Testis (tissue), 2 donors: ENCODE results near the gene SIN3B.

Source experiments
- POLR2A ChIP-seq: fragments of 450-650 bp; IDR thresholded peaks from one replicate; pipeline ENCODE4 v1.6.1; 2017; ENCODE audit warnings: antibody characterized with exemption, mild to moderate bottlenecking, moderate library complexity
- TF ChIP-seq, protein P1 (sequence below), 3 experiments: fragments of 450-650 bp in 2 of 3; fragments of 200-600 bp in 1 of 3; sonication (generic) in 1 of 3; IDR thresholded peaks; one replicate each; pipeline ENCODE4 v1.5.1; 2016 to 2019; ENCODE audit warnings: antibody characterized with exemption in 3 of 3, mild to moderate bottlenecking in 2 of 3, moderate library complexity in 1 of 3

DNA sequence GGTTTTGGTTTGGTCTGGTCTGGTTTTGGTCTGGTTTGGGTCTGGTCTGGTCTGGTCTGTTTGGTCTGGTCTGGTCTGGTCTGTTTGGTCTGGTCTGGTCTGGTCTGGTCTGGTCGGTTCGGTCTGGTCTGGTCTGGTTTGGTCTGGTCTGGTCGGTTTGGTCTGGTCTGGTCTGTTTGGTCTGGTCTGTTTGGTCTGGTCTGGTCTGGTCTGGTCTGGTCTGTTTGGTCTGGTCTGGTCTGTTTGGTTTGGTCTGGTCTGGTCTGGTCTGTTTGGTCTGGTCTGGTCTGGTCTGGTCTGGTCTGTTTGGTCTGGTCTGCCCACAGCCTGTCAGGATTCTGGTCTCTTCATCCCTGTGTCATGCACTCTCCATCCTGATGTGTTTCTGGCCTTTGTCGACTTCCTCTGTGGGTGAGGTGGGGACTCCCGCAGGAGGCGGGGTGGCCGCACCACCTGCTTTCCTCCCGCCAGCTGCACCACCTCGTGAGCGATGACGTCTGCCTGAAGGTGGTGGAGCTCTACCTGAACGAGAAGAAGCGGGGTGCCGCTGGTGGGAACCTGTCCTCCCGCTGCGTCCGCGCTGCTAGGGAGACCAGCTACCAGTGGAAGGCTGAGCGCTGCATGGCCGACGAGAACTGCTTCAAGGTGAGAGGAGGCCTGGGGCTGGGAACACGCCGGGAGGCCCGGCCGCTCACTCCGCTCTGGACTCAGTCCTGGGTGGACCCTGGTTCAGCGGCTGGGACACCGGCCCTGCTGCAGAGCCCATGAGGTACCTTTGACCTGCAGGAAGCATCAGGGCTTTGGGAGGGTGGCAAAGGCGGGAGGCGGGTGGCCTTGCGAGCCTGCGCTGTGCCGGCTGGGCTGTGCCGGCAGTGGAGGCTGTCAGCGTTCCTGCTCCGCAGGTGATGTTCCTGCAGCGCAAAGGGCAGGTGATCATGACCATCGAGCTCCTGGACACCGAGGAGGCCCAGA lies 46.7 kb downstream of the SIN3B start:
- TF ChIP-seq, protein P1, sequence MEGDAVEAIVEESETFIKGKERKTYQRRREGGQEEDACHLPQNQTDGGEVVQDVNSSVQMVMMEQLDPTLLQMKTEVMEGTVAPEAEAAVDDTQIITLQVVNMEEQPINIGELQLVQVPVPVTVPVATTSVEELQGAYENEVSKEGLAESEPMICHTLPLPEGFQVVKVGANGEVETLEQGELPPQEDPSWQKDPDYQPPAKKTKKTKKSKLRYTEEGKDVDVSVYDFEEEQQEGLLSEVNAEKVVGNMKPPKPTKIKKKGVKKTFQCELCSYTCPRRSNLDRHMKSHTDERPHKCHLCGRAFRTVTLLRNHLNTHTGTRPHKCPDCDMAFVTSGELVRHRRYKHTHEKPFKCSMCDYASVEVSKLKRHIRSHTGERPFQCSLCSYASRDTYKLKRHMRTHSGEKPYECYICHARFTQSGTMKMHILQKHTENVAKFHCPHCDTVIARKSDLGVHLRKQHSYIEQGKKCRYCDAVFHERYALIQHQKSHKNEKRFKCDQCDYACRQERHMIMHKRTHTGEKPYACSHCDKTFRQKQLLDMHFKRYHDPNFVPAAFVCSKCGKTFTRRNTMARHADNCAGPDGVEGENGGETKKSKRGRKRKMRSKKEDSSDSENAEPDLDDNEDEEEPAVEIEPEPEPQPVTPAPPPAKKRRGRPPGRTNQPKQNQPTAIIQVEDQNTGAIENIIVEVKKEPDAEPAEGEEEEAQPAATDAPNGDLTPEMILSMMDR (IDR thresholded peaks at IDR 0.05): no peak
- no peak for TF ChIP-seq POLR2A
